GM23338 (cell line): ENCODE data around the gene CASKIN2. TPM values are rescaled to one million over a fixed set of nuclear protein-coding genes. Genes with fewer than 3 reads are reported as not detected.

Experiments
- ATAC-seq: fragments of 200-7000 bp; cut with Tn5 transposase; 3 replicates; pipeline ENCODE4 v1.9.1; 2020
- DNase-seq: peaks from one replicate; pipeline ENCODE4 v3.0.0-alpha.2; 2015; ENCODE audit warnings: low spot score
- H2AFZ ChIP-seq: fragments of 200-600 bp; sonication (generic); 2 replicates; pipeline ENCODE4 v1.8.0; 2016; ENCODE audit warnings: antibody characterized with exemption, mild to moderate bottlenecking, moderate library complexity
- H3F3A ChIP-seq: fragments of 200-600 bp; sonication (generic); replicated peaks from 2 replicates; pipeline ENCODE4 v1.8.0; 2017; ENCODE audit warnings: antibody characterized with exemption, mixed run types, low read depth
- H3K27ac ChIP-seq: fragments of 200-600 bp; sonication (generic); 2 replicates; pipeline ENCODE4 v1.6.1; 2016; ENCODE audit warnings: low read depth
- H3K27me3 ChIP-seq: fragments of 200-600 bp; sonication (generic); 2 replicates; pipeline ENCODE4 v1.8.0; 2016; ENCODE audit warnings: mild to moderate bottlenecking, mixed run types, moderate library complexity; ENCODE audit not compliant: insufficient read depth
- H3K36me3 ChIP-seq: fragments of 200-600 bp; sonication (generic); 2 replicates; pipeline ENCODE4 v1.8.0; 2016; ENCODE audit warnings: mild to moderate bottlenecking; ENCODE audit not compliant: insufficient read depth
- H3K4me1 ChIP-seq: fragments of 200-600 bp; sonication (generic); 2 replicates; pipeline ENCODE4 v1.8.0; 2016; ENCODE audit warnings: mild to moderate bottlenecking, moderate library complexity; ENCODE audit not compliant: insufficient read depth
- H3K4me2 ChIP-seq: fragments of 200-600 bp; sonication (generic); 2 replicates; pipeline ENCODE4 v1.7.1; 2017; ENCODE audit warnings: mixed run types
- H3K4me3 ChIP-seq: fragments of 200-600 bp; sonication (generic); 2 replicates; pipeline ENCODE4 v1.6.1; 2016; ENCODE audit warnings: mixed run types
- H3K79me2 ChIP-seq: fragments of 200-600 bp; sonication (generic); replicated peaks from 2 replicates; pipeline ENCODE4 v1.8.0; 2017; ENCODE audit warnings: mild to moderate bottlenecking; ENCODE audit not compliant: insufficient read depth
- H3K9me2 ChIP-seq: fragments of 200-600 bp; sonication (generic); 2 replicates; pipeline ENCODE4 v1.8.0; 2017; ENCODE audit not compliant: insufficient read depth
- H4K20me1 ChIP-seq: fragments of 200-600 bp; sonication (generic); replicated peaks from 2 replicates; pipeline ENCODE4 v1.8.0; 2017; ENCODE audit warnings: mild to moderate bottlenecking; ENCODE audit not compliant: insufficient read depth
- H3K27ac Mint-ChIP-seq: 2 replicates; pipeline ENCODE4 v1.8.0; 2020; ENCODE audit warnings: inconsistent platforms, mild to moderate bottlenecking, moderate library complexity, mixed read lengths
- H3K27me3 Mint-ChIP-seq: 3 replicates; pipeline ENCODE4 v1.8.0; 2022; ENCODE audit warnings: low read depth, mild to moderate bottlenecking, moderate library complexity, mixed read lengths, inconsistent platforms; ENCODE audit not compliant: insufficient read depth, poor library complexity
- H3K36me3 Mint-ChIP-seq: 3 replicates; pipeline ENCODE4 v1.8.0; 2021; ENCODE audit warnings: low read depth, mild to moderate bottlenecking, inconsistent platforms, moderate library complexity, mixed read lengths
- H3K4me1 Mint-ChIP-seq: 3 replicates; pipeline ENCODE4 v1.8.0; 2020; ENCODE audit warnings: mild to moderate bottlenecking, inconsistent platforms, mixed read lengths
- H3K4me3 Mint-ChIP-seq: 3 replicates; pipeline ENCODE4 v1.8.0; 2021; ENCODE audit warnings: moderate library complexity, mild to moderate bottlenecking, inconsistent platforms, mixed read lengths
- H3K9me3 Mint-ChIP-seq: 3 replicates; pipeline ENCODE4 v1.8.0; 2020; ENCODE audit warnings: moderate library complexity, mild to moderate bottlenecking, inconsistent platforms, mixed read lengths
- ETS1 ChIP-seq: IDR thresholded peaks from 2 replicates; pipeline ENCODE4 v1.6.1; 2016; ENCODE audit warnings: antibody characterized with exemption
- EZH2 ChIP-seq: fragments of 200-600 bp; sonication (generic); IDR thresholded peaks from one replicate; pipeline ENCODE4 v1.8.0; 2017; ENCODE audit warnings: antibody characterized with exemption, mild to moderate bottlenecking, low read depth; ENCODE audit not compliant: unreplicated experiment
- EZH2phosphoT487 ChIP-seq: fragments of 200-600 bp; sonication (generic); IDR thresholded peaks from one replicate; pipeline ENCODE4 v1.8.1; 2018; ENCODE audit warnings: antibody characterized with exemption; ENCODE audit not compliant: unreplicated experiment
- JUNB ChIP-seq: IDR thresholded peaks from one replicate; pipeline ENCODE4 v1.6.1; 2016; ENCODE audit warnings: antibody characterized with exemption; ENCODE audit not compliant: unreplicated experiment
- POLR2AphosphoS5 ChIP-seq: IDR thresholded peaks from 2 replicates; pipeline ENCODE4 v1.6.1; 2016; ENCODE audit warnings: antibody characterized with exemption, low read depth
- REST ChIP-seq: IDR thresholded peaks from one replicate; pipeline ENCODE4 v1.6.1; 2018; ENCODE audit warnings: antibody characterized with exemption; ENCODE audit not compliant: unreplicated experiment
- STAT1 ChIP-seq: IDR thresholded peaks from one replicate; pipeline ENCODE4 v1.6.1; 2016; ENCODE audit warnings: antibody characterized with exemption; ENCODE audit not compliant: unreplicated experiment
- ZNF114 ChIP-seq: fragments of 250-450 bp; sonication (Bioruptor Pico); IDR thresholded peaks from 2 replicates; pipeline ENCODE4 v1.5.0; 2020; ENCODE audit warnings: mild to moderate bottlenecking, moderate library complexity
- ZNF462 ChIP-seq: fragments of 250-450 bp; sonication (Bioruptor Pico); IDR thresholded peaks from 2 replicates; pipeline ENCODE4 v1.5.0; 2020; ENCODE audit warnings: mild to moderate bottlenecking, moderate library complexity
- polyA plus RNA-seq: library from polyadenylated mRNA; unstranded; fragments of >200 nt; fragmentation: Nextera tagmentation; extraction: Ambion mirVana; gene quantifications from 2 replicates; pipeline ENCODE4 v1.2.1, GENCODE V29; 2016
- total RNA-seq: library from RNA; depleted of rRNA; stranded (reverse); fragments of >200 nt; shearing (Covaris generic); gene quantifications from 2 replicates; pipeline ENCODE4 v1.2.3, GENCODE V29; 2014

The CASKIN2 gene
- total and polyA plus RNA-seq, 2 experiments from 2014 or later: 4.9 to 21.5 TPM

- TF ChIP-seq REST (no peak), ETS1 (no peak), POLR2AphosphoS5 (no peak), EZH2phosphoT487 (no peak)
Measured at GRCh38 chr17:75480281-75480680, 35.1 kb downstream of the CASKIN2 start (continued).

- Mint-ChIP-seq H3K27me3 (peaks cover 15% of the 10 kb centered on the region), H3K27ac (peak overlapping the region; percentile 72), H3K9me3 (no peaks in the 10 kb centered on the region), H3K4me1 (peaks cover 7% of the 10 kb centered on the region), H3K4me3 (no peak overlapping the region), H3K36me3 (0 out of 3 replicates have a peak, but pooled peaks cover 2% of the 10 kb centered on the region)
- no peaks in the 10 kb centered on the region for H3K36me3 ChIP-seq
- peak overlapping the region; percentile 51; the same call in 1 of the 2 replicates for H3K4me2 ChIP-seq
- DNase-seq (peak; percentile 38), ATAC-seq (peak; percentile 54)
- no peaks in the 10 kb centered on the region for H3K9me2 ChIP-seq
- no peak overlapping the region for H3K4me3 ChIP-seq
- peaks cover 5% of the 10 kb centered on the region; the same call in 1 of the 2 replicates for H3K4me1 ChIP-seq
- H3K79me2 ChIP-seq: no peaks in the 10 kb centered on the region
- H2AFZ ChIP-seq: no peak overlapping the region
- peak overlapping the region; percentile 64 for H3K27ac ChIP-seq
- H3F3A ChIP-seq: no peaks in the 10 kb centered on the region
- H3K27me3 ChIP-seq: no peaks in the 10 kb centered on the region
- H4K20me1 ChIP-seq: no peaks in the 10 kb centered on the region; the same call in 1 of the 2 replicates
- TF ChIP-seq STAT1: no peak
- TF ChIP-seq ZNF462 (CRISPR knock-in tag): no peak
- no peak for TF ChIP-seq JUNB
- no peak for TF ChIP-seq POLR2AphosphoS5
- TF ChIP-seq ZNF114 (CRISPR knock-in tag): no peak
- TF ChIP-seq EZH2: no peak
- no peak for TF ChIP-seq REST
Measured at GRCh38 chr17:75478508-75478907, 36.8 kb downstream of the CASKIN2 start.
